GM21737 (cell line): ENCODE measurements around the gene SHISA9.

ENCODE experiments used
- ATAC-seq: cut with Tn5 transposase; IDR thresholded peaks from one replicate; pipeline ENCODE4 v1.9.1; 2021; ENCODE audit warnings: mild to moderate bottlenecking, moderate library complexity; ENCODE audit not compliant: unreplicated experiment

The SHISA9 gene

GRCh38 chr16:13244770-13245169 is 343.4 kb downstream of the SHISA9 start:
- ATAC-seq: no peak

GRCh38 chr16:13245713-13246377 is 344.4 kb downstream of the SHISA9 start:
- ATAC-seq: no peak

GRCh38 chr16:13254998-13255614 is 353.7 kb downstream of the SHISA9 start:
- no peak for ATAC-seq

GRCh38 chr16:13262270-13263090 is 361.1 kb downstream of the SHISA9 start:
- ATAC-seq: no peak

- no peak for ATAC-seq
Observed at GRCh38 chr16:13264749-13265552, 363.6 kb downstream of the SHISA9 start.

- no peak for ATAC-seq
Observed at GRCh38 chr16:13269359-13269758, 368.0 kb downstream of the SHISA9 start.

GRCh38 chr16:13269905-13270528 is 368.6 kb downstream of the SHISA9 start:
- no peak for ATAC-seq

GRCh38 chr16:13270602-13271001 is 369.2 kb downstream of the SHISA9 start:
- ATAC-seq: no peak

GRCh38 chr16:13289515-13289914 is 388.1 kb downstream of the SHISA9 start:
- no peak for ATAC-seq
